GM12801 (cell line): ENCODE results near the gene TMEM116.

Experiments used
- CTCF ChIP-seq: IDR thresholded peaks from one replicate; pipeline ENCODE4 v1.5.1; 2011; ENCODE audit warnings: control low read depth; ENCODE audit not compliant: insufficient read length; ENCODE audit errors: extremely low read depth

Gene TMEM116

DNA sequence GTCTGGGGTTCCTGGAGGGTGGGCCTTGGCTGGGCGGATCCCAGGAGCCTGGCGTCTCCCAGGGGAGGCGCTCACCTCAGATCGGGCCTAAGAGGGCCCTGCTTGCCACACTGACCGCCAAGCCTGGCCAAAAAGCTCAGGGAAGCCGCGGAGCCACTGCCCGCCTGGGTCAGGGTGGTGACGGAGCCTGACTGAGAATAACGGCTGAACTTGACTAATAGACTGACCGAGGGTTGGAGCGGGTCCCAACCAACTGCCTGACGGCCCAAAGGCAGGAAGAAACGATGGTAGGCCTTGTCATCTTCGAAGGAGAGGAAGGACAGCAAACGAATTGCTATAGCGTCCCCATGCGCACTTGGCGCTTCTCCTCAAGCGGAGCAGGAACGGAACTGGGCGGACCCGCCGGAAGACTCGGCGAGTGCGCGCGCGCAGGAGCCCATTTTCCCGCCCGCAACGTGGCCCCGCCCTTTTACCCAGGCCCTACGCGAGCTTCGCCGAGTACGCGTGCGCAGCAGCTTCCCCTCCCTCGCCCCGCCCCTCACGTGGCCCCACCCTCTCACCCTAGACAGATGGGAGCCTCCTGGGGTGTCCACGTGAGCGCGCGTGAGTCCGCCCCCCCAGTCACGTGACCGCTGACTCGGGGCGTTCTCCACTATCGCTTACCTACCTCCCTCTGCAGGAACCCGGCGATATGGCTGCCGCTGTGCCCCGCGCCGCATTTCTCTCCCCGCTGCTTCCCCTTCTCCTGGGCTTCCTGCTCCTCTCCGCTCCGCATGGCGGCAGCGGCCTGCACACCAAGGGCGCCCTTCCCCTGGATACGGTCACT is at the start of gene TMEM116, which contains the start of gene ERP29:
Gene TMEM116, minus strand, starts transcription at position 391 of the 826 bp plus-strand sequence. CDS start 7,895 bp downstream, outside the sequence.
Gene ERP29, plus strand, starts transcription at position 652 of the 826 bp plus-strand sequence. Its CDS starts 40 bp downstream, at position 692.
- TF ChIP-seq CTCF = no peak

GRCh38 chr12:112061137-112061536 is 48.2 kb upstream of the TMEM116 start:
- no peak for TF ChIP-seq CTCF

DNA sequence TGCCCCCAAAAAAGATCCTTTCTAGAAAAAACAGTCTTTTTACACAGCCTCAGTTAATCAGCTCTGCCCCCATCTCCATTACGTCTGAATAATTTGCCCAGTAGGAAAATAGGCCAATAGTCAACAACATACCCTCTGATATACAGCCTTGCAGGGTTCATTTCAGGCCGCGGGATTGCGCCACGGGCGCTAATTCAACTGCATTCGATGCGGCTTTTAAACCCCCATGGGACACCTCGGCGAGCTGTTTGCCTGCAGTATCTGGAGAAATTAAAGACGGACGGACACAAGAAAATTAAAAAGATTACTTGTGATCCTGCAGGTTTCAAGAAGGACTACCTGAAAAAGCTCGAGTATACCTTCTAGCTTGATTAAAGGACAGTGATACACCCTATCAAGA is 36.4 kb upstream of the TMEM116 start:
- TF ChIP-seq CTCF = no peak

- no peak for TF ChIP-seq CTCF
Measured at GRCh38 chr12:112046003-112046402, 33.0 kb upstream of the TMEM116 start.

DNA sequence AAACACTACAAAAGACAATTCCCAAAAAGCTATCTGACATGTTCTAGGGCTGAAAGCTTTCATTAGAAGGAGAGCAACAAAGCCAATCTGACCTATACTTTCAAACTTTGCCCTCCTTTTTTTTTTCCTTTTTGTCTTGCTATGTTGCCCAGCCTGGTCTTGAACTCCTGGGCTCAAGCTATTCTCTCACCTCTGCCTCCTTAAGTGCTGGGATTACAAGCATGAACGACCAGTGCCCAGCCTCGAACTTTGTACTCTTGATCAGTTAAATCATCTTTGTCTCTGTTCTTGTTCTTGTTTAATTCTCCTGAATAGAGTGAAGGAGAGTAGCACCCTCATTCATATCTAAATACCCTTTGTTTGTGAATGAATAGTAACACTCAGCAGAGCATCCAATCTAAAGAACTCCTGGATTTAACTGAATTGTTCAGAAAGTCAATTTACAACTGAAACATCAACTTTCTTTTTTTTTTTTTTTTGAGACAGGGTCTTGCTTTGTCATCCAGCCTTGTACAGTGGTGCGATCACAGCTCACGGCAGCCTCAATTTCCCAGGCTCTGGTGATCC is 22.3 kb upstream of the TMEM116 start:
- no peak for TF ChIP-seq CTCF

DNA sequence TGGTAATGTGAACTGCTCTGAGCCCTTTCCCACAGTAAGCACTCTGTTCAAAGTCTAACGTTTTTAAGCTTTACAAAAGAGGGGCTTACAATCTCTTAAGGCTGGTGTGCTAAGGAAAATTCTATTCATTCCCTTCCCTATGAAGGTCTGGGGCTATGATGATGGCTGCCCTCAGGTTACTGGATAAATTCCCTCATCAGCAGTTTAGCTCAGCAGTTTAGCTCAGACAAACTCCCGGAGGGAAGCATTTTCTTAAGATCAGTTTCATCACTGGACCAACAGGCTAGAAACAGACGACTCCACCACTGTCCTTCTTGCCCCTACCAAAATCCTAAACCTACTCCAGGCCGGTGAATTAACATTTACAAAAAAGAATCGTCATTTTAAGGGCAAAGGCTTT is 19.3 kb upstream of the TMEM116 start:
- no peak for TF ChIP-seq CTCF

DNA sequence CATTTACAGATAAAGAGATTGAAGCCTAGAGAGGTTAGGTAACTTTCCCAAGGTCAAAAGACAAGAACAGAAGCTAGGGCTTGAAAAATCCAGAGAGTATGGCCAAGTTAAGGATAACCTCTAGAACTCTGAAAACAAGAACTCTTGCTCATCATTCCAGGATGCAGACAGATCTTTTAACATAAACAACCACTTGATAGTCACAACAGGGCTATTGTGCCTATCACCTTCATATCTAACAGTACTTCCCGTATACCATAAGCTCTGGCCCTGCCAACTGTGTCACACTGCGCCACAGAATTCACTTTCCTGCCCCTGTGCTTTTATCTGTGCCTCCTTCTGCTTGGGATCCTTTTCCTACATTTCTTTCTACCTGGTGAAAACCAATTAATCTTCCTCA is 18.5 kb upstream of the TMEM116 start:
- no peak for TF ChIP-seq CTCF
